IMR-90 (cell line): Measurements from ENCODE around the gene ADAT1. TPM values are rescaled to one million over a fixed set of nuclear protein-coding genes. Genes with fewer than 3 reads are reported as not detected.
A peak's percentile ranks its signal among the peaks of the same experiment; 100 is the strongest.

Source experiments
- ATAC-seq: fragments of 200-7000 bp; cut with Tn5 transposase; 2 replicates; pipeline ENCODE4 v1.9.1; 2020; ENCODE audit warnings: low read depth, mild to moderate bottlenecking, moderate library complexity
- BruUV-seq: library from RNA; stranded (reverse); fragments of 400-500 nt; replicated peaks from 2 replicates; lab custom pipeline; 2021; lab: Mats Ljungman, UMichigan
- CTCF ChIA-PET: fragments of 300-600 bp; formaldehyde crosslinking; extraction: SDS; loops from one replicate; lab custom pipeline; 2021; ENCODE audit warnings: antibody characterized with exemption; lab: Yijun Ruan, JAX
- POLR2A ChIA-PET: fragments of 300-600 bp; sonication (Branson Sonifier 250); formaldehyde crosslinking; loops from one replicate; lab custom pipeline; 2022; ENCODE audit warnings: antibody characterized with exemption; ENCODE audit not compliant: unreplicated experiment; lab: Charles Lee
- DNase-seq: peaks from one replicate; pipeline ENCODE4 v3.0.0; 2013
- H2AFZ ChIP-seq: replicated peaks from 2 replicates; pipeline ENCODE3; 2013; ENCODE audit warnings: low read length, mild to moderate bottlenecking; ENCODE audit not compliant: poor library complexity
- H2AK5ac ChIP-seq: 2 replicates; pipeline ENCODE4 v1.6.1; 2013; ENCODE audit warnings: low read depth, low read length, inconsistent platforms
- H2AK9ac ChIP-seq: replicated peaks from 2 replicates; pipeline ENCODE3; 2013; ENCODE audit warnings: mild to moderate bottlenecking, low read depth, low read length, moderate library complexity; ENCODE audit not compliant: poor library complexity
- H2BK120ac ChIP-seq: 2 replicates; pipeline ENCODE4 v1.6.1; 2013; ENCODE audit warnings: low read depth, low read length, inconsistent platforms
- H2BK15ac ChIP-seq: 3 replicates; pipeline ENCODE4 v1.6.1; 2013; ENCODE audit warnings: low read depth, low read length, inconsistent platforms
- H2BK20ac ChIP-seq: 2 replicates; pipeline ENCODE4 v1.6.1; 2013; ENCODE audit warnings: low read depth, mild to moderate bottlenecking, inconsistent platforms, low read length, moderate library complexity
- H2BK5ac ChIP-seq: 2 replicates; pipeline ENCODE4 v1.6.1; 2013; ENCODE audit warnings: mild to moderate bottlenecking, low read depth, low read length, inconsistent platforms; ENCODE audit not compliant: poor library complexity, severe bottlenecking
- H3K14ac ChIP-seq: replicated peaks from 2 replicates; pipeline ENCODE4 v1.6.1; 2013; ENCODE audit warnings: low read depth, low read length, inconsistent platforms
- H3K18ac ChIP-seq: 2 replicates; pipeline ENCODE4 v1.6.1; 2013; ENCODE audit warnings: low read depth, low read length, control low read depth
- H3K23ac ChIP-seq: 2 replicates; pipeline ENCODE4 v1.6.1; 2013; ENCODE audit warnings: low read depth, low read length, inconsistent platforms
- H3K27ac ChIP-seq: 2 replicates; pipeline ENCODE4 v1.5.1; 2013; ENCODE audit warnings: mild to moderate bottlenecking, control low read depth, low read length; ENCODE audit not compliant: insufficient read depth
- H3K27me3 ChIP-seq: 2 replicates; pipeline ENCODE4 v1.6.1; 2013; ENCODE audit warnings: low read length; ENCODE audit not compliant: control insufficient read depth, insufficient read depth
- H3K36me3 ChIP-seq: 2 replicates; pipeline ENCODE4 v1.6.1; 2013; ENCODE audit warnings: low read length, mixed read lengths; ENCODE audit not compliant: control insufficient read depth, insufficient read depth
- H3K4ac ChIP-seq: 2 replicates; pipeline ENCODE4 v1.6.1; 2013; ENCODE audit warnings: low read depth, low read length, inconsistent platforms
- H3K4me1 ChIP-seq: 2 replicates; pipeline ENCODE4 v1.6.1; 2013; ENCODE audit warnings: low read length, mixed read lengths; ENCODE audit not compliant: control insufficient read depth, insufficient read depth
- H3K4me2 ChIP-seq: 2 replicates; pipeline ENCODE4 v1.6.1; 2013; ENCODE audit warnings: low read depth, mild to moderate bottlenecking, control low read depth, low read length, moderate library complexity
- H3K4me3 ChIP-seq: 2 replicates; pipeline ENCODE4 v1.5.1; 2013; ENCODE audit warnings: low read depth, mild to moderate bottlenecking, control low read depth, low read length, moderate library complexity; ENCODE audit not compliant: insufficient read depth
- H3K56ac ChIP-seq: 2 replicates; pipeline ENCODE4 v1.6.1; 2013; ENCODE audit warnings: low read length, inconsistent platforms; ENCODE audit not compliant: insufficient read depth; ENCODE audit errors: extremely low read depth
- H3K79me1 ChIP-seq, 2 experiments: 2 replicates each; pipeline ENCODE4 v1.6.1; 2013; ENCODE audit warnings: low read length in 2 of 2, inconsistent platforms in 1 of 2, low read depth in 1 of 2
- H3K9ac ChIP-seq: 2 replicates; pipeline ENCODE4 v1.6.1; 2013; ENCODE audit warnings: low read depth, low read length, control low read depth
- H3K9me1 ChIP-seq: 2 replicates; pipeline ENCODE4 v1.6.1; 2013; ENCODE audit warnings: low read length, inconsistent platforms; ENCODE audit not compliant: insufficient read depth
- H3K9me3 ChIP-seq: 2 replicates; pipeline ENCODE4 v1.6.1; 2013; ENCODE audit warnings: low read length; ENCODE audit not compliant: control insufficient read depth, insufficient read depth
- H4K20me1 ChIP-seq: 2 replicates; pipeline ENCODE4 v1.6.1; 2013; ENCODE audit warnings: low read length, inconsistent platforms; ENCODE audit not compliant: insufficient read depth
- H4K5ac ChIP-seq: 2 replicates; pipeline ENCODE4 v1.6.1; 2013; ENCODE audit warnings: mild to moderate bottlenecking, low read depth, low read length, control low read depth
- H4K8ac ChIP-seq, 2 experiments: 2 replicates each; pipeline ENCODE4 v1.6.1; 2013; ENCODE audit warnings: low read depth in 2 of 2, low read length in 2 of 2, control low read depth in 1 of 2, inconsistent platforms in 1 of 2
- H4K91ac ChIP-seq: 2 replicates; pipeline ENCODE4 v1.6.1; 2013; ENCODE audit warnings: low read depth, low read length, inconsistent platforms; ENCODE audit not compliant: insufficient read depth
- BHLHE40 ChIP-seq: fragments of 150-350 bp; IDR thresholded peaks from 2 replicates; pipeline ENCODE4 v1.6.1; 2016; ENCODE audit warnings: mild to moderate bottlenecking, low read depth, low read length
- CEBPB ChIP-seq: IDR thresholded peaks from 2 replicates; pipeline ENCODE4 v1.6.1; 2012; ENCODE audit warnings: low read depth, low read length, improper control_type of control experiment
- CTCF ChIP-seq: conservative IDR thresholded peaks from 2 replicates; pipeline ENCODE4 v1.5.1; 2012; ENCODE audit warnings: mild to moderate bottlenecking, low read depth, low read length, improper control_type of control experiment
- ELK1 ChIP-seq: fragments of 150-350 bp; IDR thresholded peaks from 2 replicates; pipeline ENCODE4 v1.6.1; 2016; ENCODE audit warnings: low read depth, mild to moderate bottlenecking, low read length, moderate library complexity, borderline replicate concordance
- FOS ChIP-seq: fragments of 150-350 bp; IDR thresholded peaks from 2 replicates; pipeline ENCODE4 v1.6.1; 2016; ENCODE audit warnings: low read depth, low read length
- MAFK ChIP-seq: IDR thresholded peaks from 2 replicates; pipeline ENCODE4 v1.6.1; 2012; ENCODE audit warnings: low read depth, low read length, improper control_type of control experiment
- MXI1 ChIP-seq: IDR thresholded peaks from 2 replicates; pipeline ENCODE4 v1.6.1; 2012; ENCODE audit warnings: low read depth, mild to moderate bottlenecking, low read length, moderate library complexity, borderline replicate concordance
- NFE2L2 ChIP-seq: fragments of 150-350 bp; IDR thresholded peaks from 2 replicates; pipeline ENCODE4 v1.6.1; 2016; ENCODE audit warnings: low read depth, mild to moderate bottlenecking, low read length
- POLR2A ChIP-seq: IDR thresholded peaks from 2 replicates; pipeline ENCODE4 v1.6.1; 2012; ENCODE audit warnings: mild to moderate bottlenecking, low read depth, low read length
- RCOR1 ChIP-seq: IDR thresholded peaks from 2 replicates; pipeline ENCODE4 v1.6.1; 2012; ENCODE audit warnings: mild to moderate bottlenecking, low read length, improper control_type of control experiment; ENCODE audit not compliant: insufficient replicate concordance
- RFX5 ChIP-seq: IDR thresholded peaks from 2 replicates; pipeline ENCODE4 v1.8.0; 2012; ENCODE audit warnings: low read depth, mild to moderate bottlenecking, low read length, moderate library complexity
- SMC3 ChIP-seq: fragments of 150-350 bp; IDR thresholded peaks from 2 replicates; pipeline ENCODE4 v1.6.1; 2016; ENCODE audit warnings: low read depth, mild to moderate bottlenecking, antibody characterized with exemption, low read length, moderate library complexity
- USF2 ChIP-seq: fragments of 150-350 bp; IDR thresholded peaks from 2 replicates; pipeline ENCODE4 v1.6.1; 2017; ENCODE audit warnings: mild to moderate bottlenecking, antibody characterized with exemption, low read length, low read depth
- WGBS, 2 experiments: methylation state at CpG; one replicate each; pipeline versions ENCODE4 v1.1.5 to v1.1.7; 2013; ENCODE audit warnings: missing lambda C conversion rate in 2 of 2; ENCODE audit not compliant: insufficient read length in 1 of 2; ENCODE audit errors: extremely low coverage in 2 of 2; 5-methylcytosine and 5-hydroxymethylcytosine counted together
- dilution Hi-C: fragments of 300-500 bp; cut with HindIII; formaldehyde crosslinking; loops from one replicate; pipeline ENCODE4 v1.14.3; 2018; ENCODE audit warnings: low sequenced_read_pairs; ENCODE audit not compliant: unreplicated experiment
- in situ Hi-C: fragments of 300-500 bp; cut with MboI; formaldehyde crosslinking; loops from 3 replicates; pipeline ENCODE4 v1.14.3; 2019; ENCODE audit warnings: low sequenced_read_pairs, inconsistent platforms, mixed read lengths
- intact Hi-C: fragments of 100-400 bp; cut with micrococcal nuclease; formaldehyde crosslinking; loops from 2 replicates; pipeline ENCODE4 v1.10.0; 2022
- polyA plus RNA-seq, 3 experiments: library from polyadenylated mRNA; depleted of rRNA; stranded (reverse); fragments of >200 nt; gene quantifications; 2 replicates each; pipeline ENCODE4 v1.2.3, GENCODE V29; 2012; ENCODE audit warnings: low replicate concordance in 1 of 3
- total RNA-seq: library from RNA; depleted of rRNA; stranded (reverse); fragments of >200 nt; gene quantifications from 2 replicates; pipeline ENCODE4 v1.2.3, GENCODE V29; 2012

The ADAT1 gene
- total and polyA plus RNA-seq, 2 of the 4 experiments (the other 2 are of a cell fraction), result 22.7 to 52.9 TPM

- H2BK5ac ChIP-seq, result no peak overlapping the region
- no peak overlapping the region for H3K56ac ChIP-seq
- H3K9me3 ChIP-seq, result no peaks in the 10 kb centered on the region
- intact Hi-C loops, result no loop called here
- H4K5ac ChIP-seq, result no peak overlapping the region
- H2BK20ac ChIP-seq, result no peak overlapping the region
- in situ Hi-C loops, result no loop called here
- no peak overlapping the region for H3K14ac ChIP-seq
- H3K36me3 ChIP-seq, result peaks cover 27% of the 10 kb centered on the region
- H2AK5ac ChIP-seq, result no peak overlapping the region
- H4K20me1 ChIP-seq, result peaks cover 54% of the 10 kb centered on the region
- no peak overlapping the region; the same call in 1 of the 2 replicates for H3K4me2 ChIP-seq
- dilution Hi-C loops, result no loop called here
- no peak for TF ChIP-seq SMC3
- TF ChIP-seq RCOR1, result no peak
- no peak for TF ChIP-seq MXI1
- no peak for TF ChIP-seq USF2
- TF ChIP-seq POLR2A, result no peak
- no peak for TF ChIP-seq ELK1
- no peak for TF ChIP-seq MAFK
- TF ChIP-seq RFX5, result no peak
- no peak for TF ChIP-seq FOS
- TF ChIP-seq CEBPB, result no peak
- no peak for TF ChIP-seq NFE2L2
- TF ChIP-seq CTCF, result no peak
- TF ChIP-seq BHLHE40, result no peak
- ChIA-PET POLR2A (interaction anchor here (0.6 kb wide), 1 partner anchor 101 kb away, joined by 5 read pairs; no protein-coding TSS in a partner anchor), CTCF (no interaction called here)
- peaks cover 5% of the 10 kb centered on the region for H3K9me1 ChIP-seq
- no peak overlapping the region for H3K4ac ChIP-seq
- H3K4me1 ChIP-seq, result peaks cover 5% of the 10 kb centered on the region
- peak overlapping the region; percentile 42; the same call in 1 of the 2 replicates for H3K27ac ChIP-seq
- ATAC-seq (peak; percentile 61), DNase-seq (peak; percentile 76)
- no peak overlapping the region for H2AFZ ChIP-seq
- H2BK120ac ChIP-seq, result no peak overlapping the region
- no peak overlapping the region for H3K9ac ChIP-seq
- H4K8ac ChIP-seq, result no peak overlapping the region
- no peak overlapping the region for H3K23ac ChIP-seq
- H2AK9ac ChIP-seq, result no peak overlapping the region
- no CpG with 5 or more reads among the region's 1 CpG for WGBS, 2 experiments
- H3K27me3 ChIP-seq, result no peaks in the 10 kb centered on the region
- H4K91ac ChIP-seq, result no peak overlapping the region
- H3K79me1 ChIP-seq, result peaks cover 8 to 37% of the 10 kb centered on the region in 2 experiments
- H2BK15ac ChIP-seq, result no peak overlapping the region
- H3K4me3 ChIP-seq, result no peak overlapping the region
- no TSS peak for BruUV-seq
- H3K18ac ChIP-seq, result no peak overlapping the region
These were observed 30.8 kb upstream of the ADAT1 start for GRCh38 chr16:75653922-75654321.
